GM19463 (cell line): Measurements from ENCODE around the gene ZFP36.
A peak's percentile ranks its signal among the peaks of the same experiment; 100 is the strongest.

ENCODE experiments used
- ATAC-seq: cut with Tn5 transposase; IDR thresholded peaks from one replicate; pipeline ENCODE4 v1.9.1; 2021; ENCODE audit warnings: mild to moderate bottlenecking, moderate library complexity; ENCODE audit not compliant: unreplicated experiment

Gene ZFP36

GRCh38 chr19:39405958-39406655 is 540 bp upstream of the ZFP36 start:
- no peak for ATAC-seq

GRCh38 chr19:39407410-39407659 is 688 bp downstream of the ZFP36 start:
- ATAC-seq: no peak

- ATAC-seq: no peak
Observed at GRCh38 chr19:39407660-39408391, 1.2 kb downstream of the ZFP36 start.

GRCh38 chr19:39408392-39409207 is 2.0 kb downstream of the ZFP36 start:
- no peak for ATAC-seq

DNA sequence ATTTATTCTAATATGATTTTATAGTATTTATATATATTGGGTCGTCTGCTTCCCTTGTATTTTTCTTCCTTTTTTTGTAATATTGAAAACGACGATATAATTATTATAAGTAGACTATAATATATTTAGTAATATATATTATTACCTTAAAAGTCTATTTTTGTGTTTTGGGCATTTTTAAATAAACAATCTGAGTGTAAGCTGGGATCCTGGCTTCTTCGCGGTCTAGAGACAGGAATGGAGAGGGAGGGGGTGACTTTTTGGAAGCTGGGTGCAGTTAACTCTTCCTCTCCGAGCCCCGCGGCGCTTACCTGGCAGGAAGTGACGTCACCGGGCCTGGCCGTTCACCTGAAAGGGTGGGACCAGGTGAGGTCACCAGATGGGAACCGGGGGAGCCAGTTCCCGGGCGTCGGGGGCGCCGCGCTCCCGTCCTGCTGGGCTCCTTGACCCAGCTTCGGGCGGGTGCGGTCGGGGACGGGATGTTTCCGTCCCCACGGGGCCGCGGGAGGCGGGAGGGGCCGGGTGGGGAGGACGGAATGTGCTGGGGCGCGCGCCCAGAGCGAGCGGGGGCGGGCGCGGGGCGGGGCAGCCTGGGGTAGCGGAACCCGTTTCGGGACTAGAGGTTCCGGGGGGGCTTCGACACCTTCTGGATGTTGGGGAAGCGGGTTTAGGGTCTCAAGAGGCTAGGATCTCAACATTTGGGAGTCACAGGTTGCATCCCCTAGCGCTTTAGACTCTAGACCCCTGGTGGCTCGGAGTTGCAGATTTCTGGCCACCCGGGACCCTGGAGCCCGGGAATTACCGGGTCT is 2.8 kb downstream of the ZFP36 start:
- ATAC-seq: no peak

DNA sequence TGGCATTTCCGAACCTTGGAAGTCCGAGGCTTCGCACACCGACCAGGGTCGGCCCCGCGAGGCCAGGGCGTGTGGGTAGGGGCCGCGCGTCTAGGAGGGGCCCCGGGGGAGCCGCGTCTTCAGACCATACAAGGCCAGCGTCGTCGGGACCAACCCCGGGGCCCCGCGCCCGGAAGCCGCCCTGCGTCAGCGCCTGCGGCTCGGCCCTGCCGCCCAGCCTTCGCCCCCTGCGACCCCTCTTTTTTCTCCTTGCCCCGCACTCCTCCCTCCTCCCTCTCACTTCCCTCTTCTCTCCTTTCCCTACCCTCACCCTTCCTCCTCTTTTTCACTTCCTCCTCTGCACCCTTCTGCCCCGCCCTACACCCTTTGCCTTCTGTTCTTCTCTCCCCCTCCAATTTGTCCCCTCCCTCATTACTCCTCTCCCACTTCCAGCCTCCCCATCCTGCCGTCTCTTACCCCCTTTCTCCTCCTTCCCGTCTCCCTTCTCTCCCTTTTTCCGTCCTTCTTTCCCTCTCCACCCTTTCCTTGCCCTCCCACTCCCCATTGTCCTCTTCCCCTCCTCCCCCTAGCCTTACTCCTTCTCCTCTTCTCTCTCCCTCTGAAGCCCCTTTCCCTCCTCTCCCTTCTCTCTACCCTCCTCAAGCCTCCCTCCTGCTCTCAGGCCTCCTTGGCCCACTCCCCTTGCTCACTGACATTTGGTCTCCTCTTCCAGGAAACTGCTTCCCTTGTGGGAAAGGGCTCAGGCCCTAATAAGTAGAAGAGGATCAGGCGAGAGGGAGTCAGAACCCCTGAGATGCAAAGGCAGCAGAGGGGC is 3.6 kb downstream of the ZFP36 start:
- ATAC-seq: no peak

DNA sequence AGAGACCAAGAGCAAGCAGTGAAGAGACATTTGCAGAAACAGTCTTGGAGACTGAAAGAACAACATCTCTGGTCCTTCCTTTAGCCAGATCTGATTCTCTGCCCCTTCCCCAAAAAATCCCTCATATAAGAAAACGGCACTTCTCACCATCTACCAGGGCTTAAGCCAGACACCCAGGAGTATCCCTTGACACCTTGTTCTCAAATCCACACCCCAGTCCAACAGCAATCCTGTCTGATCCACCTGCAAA is 4.1 kb downstream of the ZFP36 start:
- no peak for ATAC-seq

DNA sequence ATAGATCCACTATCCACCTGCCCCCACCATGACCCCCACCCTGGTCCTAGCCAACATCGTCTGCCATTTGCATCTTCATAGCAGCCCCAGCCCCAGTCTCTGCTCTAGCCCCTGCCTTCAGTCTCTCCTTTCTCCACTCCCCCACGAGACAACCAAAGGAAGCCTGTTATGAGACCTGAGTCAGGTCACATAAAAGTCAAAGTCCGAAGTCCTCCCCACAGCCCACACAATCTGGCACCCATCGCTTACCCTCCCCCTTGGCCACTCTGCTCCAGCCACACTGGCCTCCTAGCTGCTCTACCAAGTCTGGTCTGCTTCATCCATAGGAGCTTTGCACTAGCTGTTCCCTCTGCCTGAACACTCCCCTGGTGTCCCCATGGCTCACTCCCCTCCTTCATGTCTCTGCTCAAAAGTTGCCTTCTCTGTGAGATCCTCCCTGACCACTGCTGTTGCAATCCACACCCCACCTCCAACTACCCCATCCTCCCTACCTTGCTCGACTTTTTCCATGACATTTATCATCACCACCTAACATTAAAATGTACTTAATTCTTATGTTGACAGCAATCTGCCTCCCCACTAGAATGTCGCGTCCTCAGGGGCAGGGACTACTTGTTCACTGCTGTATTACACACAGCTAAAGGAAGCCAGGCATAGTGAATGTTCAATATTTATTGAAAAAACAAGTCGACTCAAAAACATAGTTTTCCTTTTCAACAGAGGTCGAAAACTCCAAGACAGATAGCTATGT is 4.6 kb downstream of the ZFP36 start:
- no peak for ATAC-seq

DNA sequence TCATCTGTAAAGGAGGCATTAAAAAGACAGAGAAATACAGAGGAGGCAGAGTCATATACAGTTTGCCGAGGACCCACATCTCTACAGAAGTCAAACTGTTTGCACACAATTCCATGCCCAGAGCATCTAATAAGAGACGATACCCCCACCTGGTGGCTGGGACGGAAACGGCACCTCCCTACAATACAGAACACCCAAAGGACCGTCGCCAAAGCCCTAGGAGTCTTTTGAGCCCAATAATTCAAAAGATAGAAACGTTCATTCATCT is 5.1 kb downstream of the ZFP36 start:
- ATAC-seq: peak; percentile 13

GRCh38 chr19:39412100-39412866 is 5.6 kb downstream of the ZFP36 start, which contains the start of gene PLEKHG2:
TSS of gene PLEKHG2 (plus strand) at chr19:39412669. CDS start at chr19:39414087, 1,418 bp downstream.
- ATAC-seq: peak; percentile 45

DNA sequence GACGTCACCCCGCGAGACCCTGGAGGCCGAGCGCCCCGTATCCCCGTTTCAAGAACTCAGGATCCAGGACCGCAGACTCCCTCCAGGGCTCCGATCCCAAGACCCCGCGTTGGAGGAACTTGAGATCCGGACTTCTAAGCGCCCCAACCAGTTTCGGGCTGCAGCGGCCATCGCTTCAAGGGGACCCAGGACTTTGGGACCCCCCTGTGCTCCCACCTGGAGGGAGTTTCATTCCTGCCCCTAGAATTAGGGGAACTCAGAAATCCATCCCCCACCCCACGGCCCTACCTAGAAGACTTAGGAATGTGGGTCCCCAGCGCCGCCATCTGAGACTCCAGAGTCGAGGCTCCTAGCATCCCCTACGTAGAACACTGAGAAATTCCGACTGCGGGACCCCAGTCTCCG is 6.2 kb downstream of the ZFP36 start:
- ATAC-seq: no peak

DNA sequence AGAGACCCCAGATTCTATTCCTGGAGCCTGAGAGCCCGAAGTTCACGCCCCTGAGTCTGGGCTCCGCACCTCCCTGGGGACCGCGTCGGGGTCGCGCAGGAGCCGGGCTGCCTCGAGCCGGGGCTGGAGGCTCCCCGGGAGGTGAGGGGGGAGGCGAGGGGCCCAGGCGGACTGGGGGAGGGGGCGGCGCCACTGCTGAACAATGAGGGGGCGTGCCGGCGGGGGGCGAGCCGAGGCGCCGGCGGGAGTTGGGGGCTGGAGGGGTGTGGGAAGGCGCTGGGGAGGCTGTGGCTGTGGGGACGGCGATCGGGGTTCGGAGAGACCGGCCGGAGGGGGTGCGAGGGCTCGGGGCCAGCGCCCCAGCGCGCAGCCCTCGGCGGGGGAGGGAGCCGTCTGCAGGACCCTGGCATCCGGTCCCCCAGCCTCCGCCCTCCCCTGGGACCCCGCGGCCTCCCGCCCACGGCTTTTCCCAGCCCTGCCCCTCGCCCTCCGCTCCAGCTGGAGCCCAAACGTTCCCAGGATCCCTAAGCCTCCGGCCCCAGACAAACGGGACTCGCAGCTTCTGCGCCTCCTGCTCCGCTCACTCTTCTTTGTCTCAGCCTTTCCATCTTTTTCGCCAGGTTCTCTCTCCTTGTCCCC is 6.7 kb downstream of the ZFP36 start:
- no peak for ATAC-seq

- ATAC-seq: no peak
Observed at GRCh38 chr19:39413911-39414608, 7.4 kb downstream of the ZFP36 start.

- no peak for ATAC-seq
Observed at GRCh38 chr19:39415111-39416046, 8.7 kb downstream of the ZFP36 start.

- ATAC-seq: no peak
Observed at GRCh38 chr19:39416152-39417120, 9.8 kb downstream of the ZFP36 start.
